HCT116 (cell line): ENCODE data around the gene SEPTIN8. TPM values are rescaled to one million over a fixed set of nuclear protein-coding genes. Genes with fewer than 3 reads are reported as not detected.

Experiments
- ATAC-seq: fragments of 200-7000 bp; cut with Tn5 transposase; 2 replicates; pipeline ENCODE4 v1.9.1; 2020; ENCODE audit warnings: mild to moderate bottlenecking, moderate library complexity
- BruUV-seq: library from RNA; stranded (reverse); fragments of 400-500 nt; replicated peaks from 2 replicates; lab custom pipeline; 2021; lab: Mats Ljungman, UMichigan
- CTCF ChIA-PET: fragments of 300-600 bp; sonication (Branson Sonifier 250); formaldehyde crosslinking; loops from one replicate; lab custom pipeline; 2021; ENCODE audit warnings: antibody characterized with exemption; lab: Charles Lee
- POLR2A ChIA-PET: fragments of 300-600, 350-600 bp; sonication (Branson Sonifier 250); formaldehyde crosslinking; loops from one replicate; lab custom pipeline; 2021; ENCODE audit warnings: antibody characterized with exemption; lab: Charles Lee
- RAD21 ChIA-PET, 2 experiments: fragments of 300-600 bp; sonication (Branson Sonifier 250); formaldehyde crosslinking; loops; one replicate each; lab custom pipeline; 2023; ENCODE audit warnings: low total read pairs in 2 of 2; ENCODE audit not compliant: uncharacterized antibody in 2 of 2, unreplicated experiment in 2 of 2, low non-redundant PET in 1 of 2; lab: Charles Lee
- DNase-seq: peaks from one replicate; pipeline ENCODE4 v3.0.0-alpha.2; 2010; ENCODE audit warnings: low read depth, low spot score
- H2AFZ ChIP-seq: fragments of 200-600 bp; shearing (Covaris generic), sonication (generic); 2 replicates; pipeline ENCODE4 v1.6.1; 2017; ENCODE audit warnings: low read depth, mixed run types, mixed read lengths, antibody characterized with exemption, low read length; ENCODE audit not compliant: poor library complexity, severe bottlenecking
- H3K27ac ChIP-seq: 2 replicates; pipeline ENCODE4 v1.5.1; 2012; ENCODE audit warnings: low read depth, low read length
- H3K27me3 ChIP-seq: fragments of 200-600 bp; sonication (generic); 2 replicates; pipeline ENCODE4 v1.6.1; 2016; ENCODE audit warnings: mixed run types, low read length, mixed read lengths; ENCODE audit not compliant: insufficient read depth
- H3K36me3 ChIP-seq, 2 experiments: fragments of 200-500 bp in 1 of 2; fragments of 200-600 bp in 1 of 2; sonication (Bioruptor generic) in 1 of 2; sonication (generic) in 1 of 2; 2 replicates each; pipeline versions ENCODE4 v1.5.1 to v1.6.1; 2014 to 2016; ENCODE audit warnings: low read length in 2 of 2, inconsistent platforms in 1 of 2, mixed read lengths in 1 of 2, mixed run types in 1 of 2; ENCODE audit not compliant: insufficient read depth in 2 of 2, control insufficient read depth in 1 of 2
- H3K4me1 ChIP-seq, 2 experiments: fragments of 200-600 bp in 1 of 2; sonication (generic) in 1 of 2; 2 replicates each; pipeline versions ENCODE4 v1.5.1 to v1.6.1; 2012 to 2017; ENCODE audit warnings: low read length in 2 of 2, inconsistent platforms in 1 of 2, mild to moderate bottlenecking in 1 of 2, mixed read lengths in 1 of 2, mixed run types in 1 of 2, moderate library complexity in 1 of 2; ENCODE audit not compliant: insufficient read depth in 2 of 2, control insufficient read depth in 1 of 2
- H3K4me2 ChIP-seq: fragments of 200-600 bp; sonication (generic); 2 replicates; pipeline ENCODE4 v1.6.1; 2017; ENCODE audit warnings: mixed run types, low read length, mixed read lengths
- H3K4me3 ChIP-seq, 2 experiments: fragments of 200-600 bp in 1 of 2; sonication (generic) in 1 of 2; replicated peaks in 1 of 2; 2 replicates each; pipeline ENCODE4 v1.5.1; 2011 to 2016; ENCODE audit warnings: low read length in 2 of 2, control low read depth in 1 of 2, low read depth in 1 of 2, mild to moderate bottlenecking in 1 of 2, mixed read lengths in 1 of 2, mixed run types in 1 of 2
- H3K79me2 ChIP-seq: fragments of 200-600 bp; sonication (generic); 2 replicates; pipeline ENCODE4 v1.6.1; 2017; ENCODE audit warnings: mild to moderate bottlenecking, mixed run types, low read length, moderate library complexity, mixed read lengths; ENCODE audit not compliant: insufficient read depth
- H3K9ac ChIP-seq: fragments of 200-600 bp; sonication (generic); 2 replicates; pipeline ENCODE4 v1.6.1; 2016; ENCODE audit warnings: low read length, mixed read lengths
- H3K9me2 ChIP-seq: fragments of 200-600 bp; sonication (generic), shearing (Covaris generic); 2 replicates; pipeline ENCODE4 v1.6.1; 2017; ENCODE audit warnings: mixed run types, mild to moderate bottlenecking, moderate library complexity; ENCODE audit not compliant: insufficient read depth
- H3K9me3 ChIP-seq, 2 experiments: fragments of 200-500 bp in 1 of 2; fragments of 200-600 bp in 1 of 2; sonication (Bioruptor generic) in 1 of 2; sonication (generic) in 1 of 2; 2 replicates each; pipeline ENCODE4 v1.6.1; 2014 to 2017; ENCODE audit warnings: low read length in 2 of 2, mixed read lengths in 2 of 2, inconsistent platforms in 1 of 2, low read depth in 1 of 2, mild to moderate bottlenecking in 1 of 2, mixed run types in 1 of 2, moderate library complexity in 1 of 2; ENCODE audit not compliant: control insufficient read depth in 1 of 2, insufficient read depth in 1 of 2
- H4K20me1 ChIP-seq: fragments of 200-600 bp; sonication (generic), shearing (Covaris generic); 2 replicates; pipeline ENCODE4 v1.6.1; 2017; ENCODE audit warnings: mixed run types, mild to moderate bottlenecking, moderate library complexity; ENCODE audit not compliant: insufficient read depth
- ATF3 ChIP-seq: IDR thresholded peaks from 2 replicates; pipeline ENCODE4 v1.6.1; 2012
- CTCF ChIP-seq, 3 experiments: fragments of 200-600 bp in 1 of 3; sonication (generic) in 1 of 3; IDR thresholded peaks in 2 of 3; conservative IDR thresholded peaks in 1 of 3; 2 replicates each; pipeline ENCODE4 v1.5.1; 2012 to 2017; ENCODE audit warnings: low read depth in 2 of 3, low read length in 2 of 3, antibody characterized with exemption in 1 of 3, borderline replicate concordance in 1 of 3, control low read depth in 1 of 3, mild to moderate bottlenecking in 1 of 3, mixed read lengths in 1 of 3, mixed run types in 1 of 3, moderate library complexity in 1 of 3; ENCODE audit not compliant: insufficient read depth in 1 of 3
- EGR1 ChIP-seq: IDR thresholded peaks from 2 replicates; pipeline ENCODE4 v1.6.1; 2012; ENCODE audit warnings: low read depth
- EZH2 ChIP-seq: fragments of 200-600 bp; sonication (generic); IDR thresholded peaks from 2 replicates; pipeline ENCODE4 v1.6.1; 2017; ENCODE audit warnings: antibody characterized with exemption, mixed run types
- JUND ChIP-seq: IDR thresholded peaks from 2 replicates; pipeline ENCODE4 v1.6.1; 2012
- POLR2AphosphoS5 ChIP-seq: IDR thresholded peaks from 2 replicates; pipeline ENCODE4 v1.6.1; 2011; ENCODE audit warnings: mild to moderate bottlenecking, low read depth, low read length, moderate library complexity
- RAD21 ChIP-seq: IDR thresholded peaks from 2 replicates; pipeline ENCODE4 v1.6.1; 2012; ENCODE audit warnings: low read depth, mild to moderate bottlenecking
- REST ChIP-seq: IDR thresholded peaks from 2 replicates; pipeline ENCODE4 v1.6.1; 2012; ENCODE audit warnings: low read depth
- SRF ChIP-seq: IDR thresholded peaks from 2 replicates; pipeline ENCODE4 v1.6.1; 2012; ENCODE audit warnings: low read depth
- intact Hi-C: fragments of 100-400 bp; cut with micrococcal nuclease; formaldehyde crosslinking; loops from 2 replicates; pipeline ENCODE4 v1.10.0; 2022
- total RNA-seq: library from RNA; stranded (reverse); gene quantifications from one replicate; pipeline ENCODE4 v1.2.1, GENCODE V29; 2021; ENCODE audit not compliant: unreplicated experiment

Gene SEPTIN8
- total RNA-seq, 1 experiment from 2014 or later: 34.6 TPM

- TF ChIP-seq CTCF (IDR thresholded peaks at IDR 0.05 in 2 of 3, conservative IDR thresholded peaks at IDR 0.05 in 1 of 3; ENCODE audit: borderline replicate concordance in 1 of 3, insufficient read depth in 1 of 3, low read depth in 2 of 3, low read length in 2 of 3): no peak
Measured at GRCh38 chr5:132771503-132771998, 5.5 kb downstream of the SEPTIN8 start (continued).

- no TSS peak for BruUV-seq
- Histone ChIP-seq H4K20me1 (no peaks in the 10 kb centered on the region), H3K79me2 (peaks cover 16% of the 10 kb centered on the region), H2AFZ (no peak overlapping the region), H3K4me2 (no peak overlapping the region), H3K4me3 (no peak overlapping the region), H3K9me2 (no peaks in the 10 kb centered on the region), H3K4me1 (peaks cover 8 to 11% of the 10 kb centered on the region in 2 experiments), H3K36me3 (no peaks in the 10 kb centered on the region), H3K27ac (no peak overlapping the region), H3K9ac (no peak overlapping the region), H3K9me3 (no peaks in the 10 kb centered on the region), H3K27me3 (no peaks in the 10 kb centered on the region)
- ChIA-PET RAD21 (no interaction called here), CTCF (no interaction called here), POLR2A (no interaction called here)
- DNase-seq: no peak
- ATAC-seq: no peak
- TF ChIP-seq EGR1 (no peak), REST (no peak), ATF3 (no peak), POLR2AphosphoS5 (no peak), RAD21 (no peak), EZH2 (no peak), SRF (no peak), JUND (no peak)
- intact Hi-C loops: no loop called here
Measured at GRCh38 chr5:132770476-132771159, 6.4 kb downstream of the SEPTIN8 start.
